HG02642 (cell line): ENCODE measurements around the gene PKP4.

Experiments
- ATAC-seq: cut with Tn5 transposase; IDR thresholded peaks from one replicate; pipeline ENCODE4 v1.9.1; 2021; ENCODE audit warnings: mild to moderate bottlenecking; ENCODE audit not compliant: unreplicated experiment, poor library complexity

The PKP4 gene

GRCh38 chr2:158634627-158635026, 177.9 kb downstream of the PKP4 start:
- no peak for ATAC-seq

DNA sequence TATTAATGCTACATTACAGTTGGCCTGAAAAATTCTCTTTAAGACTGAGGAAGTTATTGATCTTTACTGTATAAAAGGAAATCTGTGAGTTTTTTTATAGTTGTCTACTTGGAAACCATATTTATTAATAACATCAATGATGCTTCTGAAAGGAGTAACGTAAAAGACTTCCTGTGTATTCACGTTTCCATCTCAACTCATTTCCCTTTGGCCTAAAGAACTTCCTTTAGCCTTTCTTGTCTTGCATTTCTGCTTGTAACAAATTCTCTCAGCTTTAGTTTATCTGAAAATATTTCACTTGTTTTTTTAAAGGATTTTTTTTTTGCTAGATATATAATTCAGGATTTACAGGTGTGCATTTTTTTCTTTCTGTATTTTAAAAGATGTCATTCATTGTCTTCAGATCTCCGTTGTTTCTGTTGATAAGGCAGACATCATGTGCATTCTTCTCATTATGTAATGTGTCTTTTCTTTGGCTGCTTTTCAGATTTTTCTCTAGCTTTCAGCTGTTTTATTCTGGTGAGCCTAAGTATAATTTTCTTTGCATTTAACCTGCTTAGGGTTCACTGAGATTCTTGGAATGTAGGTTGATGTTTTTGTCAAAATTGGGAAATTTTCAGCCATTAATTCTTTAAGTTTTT, 179.3 kb downstream of the PKP4 start:
- no peak for ATAC-seq

DNA sequence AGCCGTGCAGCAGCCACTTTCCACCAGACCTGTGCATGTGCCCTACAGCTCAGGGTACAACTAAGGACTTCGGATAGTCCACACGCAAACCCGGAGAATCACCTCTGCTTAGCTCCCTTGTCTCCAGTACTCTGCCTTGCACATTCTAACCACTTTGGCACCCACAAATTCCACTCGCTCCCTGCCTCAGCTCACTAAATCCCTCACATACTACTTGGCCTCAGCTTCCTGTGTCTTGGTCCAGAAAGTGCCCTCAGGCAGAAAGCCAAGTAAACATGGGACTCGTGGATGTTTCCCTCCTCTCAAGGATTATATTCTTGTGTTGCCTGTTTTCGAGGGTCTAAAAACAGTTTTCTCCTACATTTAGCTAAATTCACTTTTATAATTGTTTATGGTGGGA, 180.6 kb downstream of the PKP4 start:
- ATAC-seq = no peak

DNA sequence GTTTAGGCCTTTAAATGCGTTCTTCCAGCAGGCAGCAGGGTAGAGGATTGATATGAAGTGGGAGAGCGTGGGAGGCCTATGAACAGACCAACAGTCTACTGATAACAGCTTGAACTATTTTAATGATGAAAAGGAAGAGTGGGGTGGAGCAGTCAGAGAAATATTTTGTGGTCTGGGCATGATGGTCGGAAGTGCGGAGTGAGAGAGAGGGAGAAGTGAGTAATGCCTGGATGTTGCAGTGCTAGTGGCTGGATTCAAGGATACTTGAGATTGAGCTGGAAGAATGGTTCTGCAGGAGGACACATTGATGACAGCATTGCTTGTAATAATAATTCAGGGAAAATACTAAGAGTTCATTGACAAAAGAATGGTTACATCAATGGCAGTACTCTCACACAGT, 187.4 kb downstream of the PKP4 start:
- no peak for ATAC-seq

DNA sequence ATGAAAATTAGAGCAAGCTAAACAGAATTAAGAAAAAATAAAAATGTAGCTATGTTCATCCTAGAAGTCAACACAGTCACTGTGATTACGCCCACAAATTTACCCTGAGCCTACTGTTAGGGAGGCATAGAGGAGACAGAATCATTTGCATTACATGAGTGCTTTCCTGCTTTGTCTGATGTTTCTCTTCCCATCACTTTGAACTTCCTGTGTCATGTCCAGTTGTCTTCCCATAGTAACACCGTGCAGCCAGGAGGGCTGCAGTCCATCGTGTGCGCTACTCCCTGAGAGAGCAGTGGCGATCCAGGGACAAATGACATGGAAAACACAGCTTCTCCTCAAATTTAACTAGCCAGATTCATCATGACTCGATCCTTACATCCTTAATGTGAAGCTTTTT, 188.5 kb downstream of the PKP4 start:
- no peak for ATAC-seq

- ATAC-seq = no peak
These were observed 190.9 kb downstream of the PKP4 start for GRCh38 chr2:158647436-158648231.

DNA sequence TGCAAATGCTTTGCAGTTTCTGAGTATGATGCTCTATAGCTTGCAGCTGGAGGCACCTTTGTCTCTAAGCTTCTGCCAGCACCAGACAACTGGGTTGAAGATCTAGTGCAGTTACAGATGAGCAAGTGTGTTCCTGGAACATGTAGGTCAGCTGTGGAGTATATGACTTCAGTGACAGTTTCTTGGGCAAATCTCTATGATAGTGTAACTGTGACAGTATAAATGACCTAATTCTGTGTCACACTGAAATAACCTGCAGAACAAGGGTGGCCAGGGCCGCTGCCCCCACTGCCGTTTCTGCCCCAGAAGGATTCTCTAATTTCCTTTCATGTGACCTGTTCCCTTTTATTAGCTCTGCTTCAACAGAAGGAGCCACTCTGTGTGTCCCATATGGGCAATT, 193.1 kb downstream of the PKP4 start:
- ATAC-seq = no peak

DNA sequence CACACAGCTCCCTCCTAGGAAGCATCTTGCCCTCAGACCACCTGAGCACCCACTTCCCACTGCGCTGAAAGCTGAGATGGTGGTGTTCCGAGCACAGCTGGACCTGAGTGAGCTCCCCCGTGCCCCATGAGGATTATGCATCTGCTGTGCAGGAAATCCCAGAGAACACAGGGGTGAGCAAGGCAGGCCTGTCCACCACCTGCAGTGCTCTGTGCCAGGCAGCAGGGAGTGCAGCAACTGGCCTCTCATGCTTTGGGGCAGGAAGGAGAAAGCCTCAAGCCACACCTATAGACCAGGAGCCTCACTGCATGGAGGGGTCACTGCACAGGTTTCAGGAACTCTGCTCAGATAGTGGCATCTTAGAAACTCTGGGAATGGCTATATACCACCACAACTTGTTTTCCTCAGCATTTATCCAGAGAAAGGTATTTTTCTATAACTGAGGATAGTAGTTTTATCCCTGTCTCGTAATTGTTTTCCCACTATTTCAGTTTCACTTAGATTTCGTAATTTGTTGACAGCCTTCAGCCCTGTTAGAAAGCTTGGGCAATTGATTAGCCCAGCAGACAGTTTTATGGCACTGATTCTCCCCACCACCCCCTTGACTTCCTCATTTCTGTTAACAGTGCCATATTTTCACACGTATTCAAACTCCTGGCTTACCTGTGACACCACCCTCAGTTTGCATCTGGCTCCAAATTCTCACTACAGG, 194.1 kb downstream of the PKP4 start:
- ATAC-seq = no peak

DNA sequence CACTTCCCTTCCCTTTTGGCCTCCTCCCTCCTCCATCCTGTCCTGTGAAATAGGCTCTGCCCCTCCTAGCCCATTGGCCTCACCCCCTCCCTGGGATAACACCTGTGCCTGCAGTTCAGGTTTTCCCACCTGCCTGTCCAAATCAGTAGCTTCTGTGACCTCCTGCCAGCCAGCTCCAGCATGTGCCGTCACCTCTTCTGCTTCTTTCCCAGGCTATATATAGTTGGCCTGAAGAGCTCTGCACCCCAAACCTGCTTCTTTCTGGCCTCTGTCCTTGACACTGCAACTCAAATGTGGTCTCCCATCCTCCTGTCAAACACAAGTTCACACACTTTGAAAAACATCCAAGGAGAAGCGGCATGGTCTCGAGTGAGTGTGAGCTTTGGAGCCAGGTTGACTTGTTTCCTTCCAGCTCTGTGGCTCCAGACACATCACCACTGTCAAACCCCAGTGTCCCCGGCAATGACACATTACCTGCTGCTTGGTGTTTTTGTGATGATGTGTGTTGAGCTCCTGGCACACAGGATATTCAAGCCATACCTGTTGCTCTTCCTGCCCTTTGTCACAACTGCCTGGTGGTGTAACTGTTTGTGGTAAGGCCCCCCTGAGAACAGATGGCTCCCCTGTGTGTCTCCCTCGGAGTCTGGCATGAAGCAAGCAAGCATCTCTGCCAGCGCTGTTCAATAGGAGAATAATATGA, 194.8 kb downstream of the PKP4 start:
- ATAC-seq = no peak

DNA sequence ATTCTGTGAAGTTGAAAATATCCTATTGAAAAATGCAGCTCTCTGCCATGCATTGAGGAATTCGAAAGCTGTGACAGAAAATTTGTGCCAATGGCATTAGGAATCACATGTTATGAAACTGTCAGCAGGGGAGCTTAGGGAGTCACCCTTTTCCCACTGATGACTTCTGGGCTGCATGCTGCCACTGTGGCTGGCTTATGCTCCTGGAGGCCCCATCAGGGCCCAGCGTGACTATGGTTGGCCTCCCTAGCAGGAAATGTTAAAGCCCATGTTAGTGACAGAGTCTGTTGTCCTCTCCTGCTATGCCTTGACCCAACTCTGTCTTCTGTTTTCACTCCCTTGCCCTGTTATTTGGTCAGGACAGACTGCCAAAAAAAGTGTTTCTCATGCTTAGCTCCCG, 198.9 kb downstream of the PKP4 start:
- ATAC-seq = no peak

- no peak for ATAC-seq
These were observed 199.9 kb downstream of the PKP4 start for GRCh38 chr2:158656492-158657229.

DNA sequence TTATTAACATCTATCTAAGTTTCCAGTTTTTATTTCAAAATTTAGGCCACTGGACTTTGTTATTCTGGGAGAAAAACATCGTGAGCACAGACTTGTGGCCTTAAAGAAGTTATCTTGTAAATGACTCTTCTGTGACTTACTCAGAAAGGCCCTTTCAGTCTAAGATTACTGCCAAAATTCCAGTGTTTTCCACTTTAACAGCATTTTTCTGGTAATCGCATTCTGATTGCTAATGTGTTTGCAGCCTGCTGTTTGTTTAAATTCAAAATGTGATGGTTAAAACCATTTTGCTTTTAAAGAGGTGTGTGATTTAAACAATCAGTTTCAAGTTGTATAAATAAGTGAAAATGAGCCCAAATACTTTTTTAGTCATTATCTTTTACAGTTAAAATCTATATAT, 201.6 kb downstream of the PKP4 start:
- ATAC-seq = no peak

DNA sequence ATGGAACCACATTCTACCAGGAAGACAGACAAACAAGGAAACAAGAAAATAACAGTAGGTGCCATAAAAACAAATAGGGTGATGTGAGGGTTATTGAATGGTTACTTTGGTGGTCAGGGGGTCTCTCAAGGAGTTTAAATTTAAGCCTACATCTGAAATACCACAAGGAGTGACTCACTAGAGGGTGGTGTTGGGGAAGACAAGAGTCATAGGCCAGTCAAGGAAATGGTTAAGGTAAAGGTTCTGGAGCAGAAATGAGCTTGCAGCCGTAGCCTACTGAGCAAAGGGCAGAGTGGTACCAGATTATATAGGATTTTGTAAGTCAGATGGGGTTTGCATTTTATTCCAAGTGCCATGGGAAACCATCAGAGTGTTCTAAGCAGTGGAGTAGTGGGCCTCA, 202.7 kb downstream of the PKP4 start:
- no peak for ATAC-seq

- no peak for ATAC-seq
These were observed 204.5 kb downstream of the PKP4 start for GRCh38 chr2:158661231-158661630.

DNA sequence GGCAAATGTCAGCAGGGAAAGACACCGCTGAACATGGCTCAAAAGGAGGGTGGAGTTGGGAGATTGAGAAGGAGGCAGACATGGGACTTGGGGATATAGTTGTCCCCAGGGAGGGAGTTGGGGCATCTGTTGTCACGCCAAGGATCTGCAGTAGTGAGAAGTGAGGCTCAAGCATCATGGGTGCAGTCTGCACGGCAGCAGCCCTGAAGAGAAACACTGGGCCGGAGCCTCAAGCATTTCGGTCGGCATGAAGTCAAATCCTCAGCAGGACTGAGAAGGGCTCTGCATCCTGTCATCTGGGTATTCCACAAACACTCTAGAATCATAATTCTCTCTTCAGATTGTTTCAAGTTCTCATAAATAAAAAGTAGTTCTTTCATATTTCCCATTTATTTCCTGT, 205.7 kb downstream of the PKP4 start:
- ATAC-seq = no peak

- ATAC-seq = no peak
These were observed 207.0 kb downstream of the PKP4 start for GRCh38 chr2:158663796-158664195.

GRCh38 chr2:158664987-158665386, 208.2 kb downstream of the PKP4 start:
- no peak for ATAC-seq

DNA sequence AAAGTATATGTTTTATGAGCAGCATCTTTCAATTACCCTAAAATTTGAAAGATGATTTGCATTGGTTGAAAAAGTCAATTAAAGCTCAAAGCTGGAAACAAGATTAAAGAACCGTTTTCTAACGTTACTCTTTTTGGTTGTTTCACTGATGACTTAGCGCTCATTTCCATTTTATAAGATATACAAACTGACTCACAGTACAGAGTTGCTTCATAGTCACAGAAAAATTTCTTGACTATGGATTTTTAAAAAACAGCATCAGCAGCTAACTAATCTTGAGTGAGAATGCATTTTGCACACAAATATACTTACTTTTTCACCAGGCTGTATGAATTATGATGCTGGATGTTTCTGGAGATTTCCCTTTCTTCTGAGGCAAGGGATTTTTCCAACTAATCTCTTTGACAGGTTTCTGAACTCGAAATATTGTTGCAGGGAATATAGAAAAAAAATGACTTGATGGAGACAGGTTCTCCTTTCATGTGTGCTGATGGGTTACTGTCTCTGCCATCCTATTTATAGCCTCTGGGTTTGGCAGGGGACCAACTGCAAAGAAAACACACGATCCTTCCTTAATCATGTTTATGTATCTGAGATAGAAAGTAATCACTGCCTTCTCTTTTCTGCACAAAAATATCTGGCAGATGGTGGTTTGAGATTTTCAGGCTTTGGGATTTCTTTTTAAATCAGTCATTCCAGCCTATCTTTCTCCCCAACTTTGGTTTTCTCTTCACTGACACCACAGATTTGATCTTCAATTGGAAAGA, 209.0 kb downstream of the PKP4 start:
- no peak for ATAC-seq

DNA sequence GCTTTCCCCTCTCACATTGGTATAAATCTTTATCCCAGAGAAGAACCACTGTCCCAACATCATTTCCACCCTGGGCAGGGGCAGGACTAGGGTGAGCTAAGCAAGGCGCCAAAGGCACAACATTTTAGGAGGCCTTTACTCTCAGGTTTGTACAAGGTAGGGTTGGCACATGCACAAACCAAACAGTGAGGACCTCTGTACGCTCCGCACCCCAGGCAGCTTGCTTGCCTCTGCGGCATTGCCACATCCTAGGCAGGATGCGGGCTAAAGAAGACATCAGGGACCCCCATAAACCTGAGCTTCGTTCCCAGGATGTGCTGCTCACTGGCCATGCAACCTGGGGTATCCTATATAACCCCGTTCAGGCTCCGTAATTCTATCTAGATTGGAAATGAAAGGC, 210.2 kb downstream of the PKP4 start:
- no peak for ATAC-seq
